Epithelial cell of esophagus (primary cell): ENCODE results near the gene TDRD10.

Experiments
- DNase-seq: peaks from one replicate; pipeline ENCODE4 v3.0.0; 2010; ENCODE audit warnings: low read depth
- H3K4me3 ChIP-seq: 2 replicates; pipeline ENCODE4 v1.5.1; 2011; ENCODE audit warnings: mild to moderate bottlenecking, low read length, control low read depth
- CTCF ChIP-seq: IDR thresholded peaks from 2 replicates; pipeline ENCODE4 v1.5.1; 2011; ENCODE audit warnings: low read depth, mild to moderate bottlenecking, low read length, control low read depth, inconsistent platforms; ENCODE audit not compliant: insufficient read depth; ENCODE audit errors: missing control alignments

TDRD10 gene

GRCh38 chr1:154502066-154502743, at the start of gene TDRD10, which contains the start of gene SHE:
Gene TDRD10, plus strand, starts transcription at chr1:154502219. Its CDS starts 4,685 bp downstream, at chr1:154506904.
Gene SHE, minus strand, starts transcription at chr1:154502412. Its CDS starts 386 bp downstream, at chr1:154502026.
- no peak for TF ChIP-seq CTCF

DNA sequence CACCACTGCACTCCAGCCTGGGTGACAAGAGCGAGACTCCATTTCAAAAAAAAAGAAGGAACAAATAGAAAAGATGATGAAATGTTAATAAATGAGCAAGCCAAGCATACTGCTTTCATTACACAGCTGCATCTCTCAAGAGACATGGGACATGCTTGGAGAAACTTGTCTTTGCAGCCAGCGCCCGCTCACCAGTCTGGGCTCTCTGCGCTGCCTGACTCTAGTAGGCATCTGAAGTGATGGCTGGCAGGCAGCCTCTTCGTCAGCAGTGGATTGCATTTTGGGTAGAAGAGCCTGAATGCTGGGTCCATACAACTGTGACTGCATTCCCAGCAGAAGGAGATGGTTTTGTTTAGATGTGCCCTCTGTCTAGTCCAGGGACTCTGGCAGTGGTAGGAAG, 48.9 kb upstream of the TDRD10 start:
- DNase-seq: peak; percentile 22

More at GRCh38 chr1:154502066-154502743, at the start of gene TDRD10, which contains the start of gene SHE:
- no peak for DNase-seq
- no peak within 1 kb of the TSS for H3K4me3 ChIP-seq

GRCh38 chr1:154453574-154454352, 48.3 kb upstream of the TDRD10 start:
- no peak overlapping the region for H3K4me3 ChIP-seq
- no peak for TF ChIP-seq CTCF
- DNase-seq: peak; percentile 78

More for the DNA sequence above, 48.9 kb upstream of the TDRD10 start:
- no peak for TF ChIP-seq CTCF
- no peak overlapping the region for H3K4me3 ChIP-seq

GRCh38 chr1:154454386-154455120, 47.5 kb upstream of the TDRD10 start:
- no peak overlapping the region for H3K4me3 ChIP-seq

GRCh38 chr1:154456631-154457030, 45.4 kb upstream of the TDRD10 start:
- no peak for TF ChIP-seq CTCF
- DNase-seq: no peak
- no peak overlapping the region for H3K4me3 ChIP-seq

More at GRCh38 chr1:154454386-154455120, 47.5 kb upstream of the TDRD10 start:
- TF ChIP-seq CTCF: no peak
- no peak for DNase-seq

DNA sequence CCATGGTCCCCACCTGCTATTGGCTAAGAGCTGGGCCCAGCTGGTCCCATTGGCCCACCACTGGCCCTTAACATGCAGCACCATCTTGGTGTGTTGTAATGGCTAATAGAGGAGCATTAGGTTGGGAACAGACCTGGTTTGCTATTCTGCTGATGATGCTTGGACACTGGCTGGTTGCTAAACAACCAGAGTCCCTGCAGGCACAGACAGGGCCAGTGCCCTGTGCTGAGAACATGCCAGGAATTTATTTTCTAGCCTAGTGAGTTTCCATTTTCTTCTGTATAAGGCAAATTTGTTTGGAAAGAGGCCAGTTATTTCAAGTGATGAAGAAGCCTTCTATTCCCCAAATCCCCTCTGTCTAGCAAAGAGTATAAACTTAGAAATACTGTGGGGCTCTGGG, 42.9 kb upstream of the TDRD10 start:
- no peak for TF ChIP-seq CTCF

More for the DNA sequence above, 42.9 kb upstream of the TDRD10 start:
- no peak for DNase-seq
- H3K4me3 ChIP-seq: no peak overlapping the region
